ENCODE results near the gene PHACTR4. TPM values are rescaled to one million over a fixed set of nuclear protein-coding genes. Genes with fewer than 3 reads are reported as not detected.
"Not testable (repeated sequence)": the region's sequence is repeated elsewhere in the genome, so short reads cannot be mapped to it uniquely, and the experiment has no call there.

Gene PHACTR4
- total RNA-seq, 1 donor from 2014 or later, result 67.5 TPM

GRCh38 chr1:28466226-28466778 is 96.8 kb downstream of the PHACTR4 start:
- no peak overlapping the region for H3K4me3 Mint-ChIP-seq
- no peaks in the 10 kb centered on the region for H3K9me3 Mint-ChIP-seq
- no peak overlapping the region for H3K27ac Mint-ChIP-seq
- H3K4me1 Mint-ChIP-seq, result no peaks in the 10 kb centered on the region
- no peaks in the 10 kb centered on the region for H3K27me3 Mint-ChIP-seq (ENCODE audit: low read depth)
- peaks cover 25% of the 10 kb centered on the region for H3K36me3 Mint-ChIP-seq
- no peak for TF ChIP-seq CTCF (IDR thresholded peaks at IDR 0.05; ENCODE audit: unreplicated experiment)
- DNase-seq (ENCODE audit: low spot score in 2 of 2, unreplicated experiment in 2 of 2), result no peak

GRCh38 chr1:28470146-28470545 is 100.6 kb downstream of the PHACTR4 start:
- no peaks in the 10 kb centered on the region for H3K4me1 Mint-ChIP-seq

GRCh38 chr1:28479497-28479896 is 110.0 kb downstream of the PHACTR4 start:
- H3K27ac Mint-ChIP-seq; DNase-seq (ENCODE audit: low spot score in 2 of 2, unreplicated experiment in 2 of 2); H3K4me1 Mint-ChIP-seq; H3K4me3 Mint-ChIP-seq; H3K27me3 Mint-ChIP-seq (ENCODE audit: low read depth); H3K9me3 Mint-ChIP-seq: not testable (repeated sequence)
- H3K36me3 Mint-ChIP-seq, result peaks cover 39% of the 10 kb centered on the region

More at GRCh38 chr1:28470146-28470545, 100.6 kb downstream of the PHACTR4 start:
- no peak overlapping the region for H3K4me3 Mint-ChIP-seq
- no peaks in the 10 kb centered on the region for H3K27me3 Mint-ChIP-seq (ENCODE audit: low read depth)
- H3K36me3 Mint-ChIP-seq, result peaks cover 27% of the 10 kb centered on the region
- H3K27ac Mint-ChIP-seq, result no peak overlapping the region
- H3K9me3 Mint-ChIP-seq, result no peaks in the 10 kb centered on the region
- no peak for TF ChIP-seq CTCF (IDR thresholded peaks at IDR 0.05; ENCODE audit: unreplicated experiment)
- no peak for DNase-seq (ENCODE audit: low spot score in 2 of 2, unreplicated experiment in 2 of 2)

- TF ChIP-seq CTCF (IDR thresholded peaks at IDR 0.05; ENCODE audit: unreplicated experiment), result no peak
- Mint-ChIP-seq H3K4me1 (no peaks in the 10 kb centered on the region), H3K4me3 (no peak overlapping the region), H3K27ac (no peak overlapping the region), H3K27me3 (ENCODE audit: low read depth) (no peaks in the 10 kb centered on the region), H3K36me3 (peaks cover 37% of the 10 kb centered on the region), H3K9me3 (no peaks in the 10 kb centered on the region)
- DNase-seq (ENCODE audit: low spot score in 2 of 2, unreplicated experiment in 2 of 2), result no peak
Observed at GRCh38 chr1:28480308-28480707, 110.8 kb downstream of the PHACTR4 start.

- Mint-ChIP-seq H3K9me3 (no peaks in the 10 kb centered on the region), H3K4me1 (no peaks in the 10 kb centered on the region), H3K27ac (no peak overlapping the region), H3K4me3 (no peak overlapping the region), H3K27me3 (ENCODE audit: low read depth) (no peaks in the 10 kb centered on the region), H3K36me3 (peaks cover 34% of the 10 kb centered on the region)
- DNase-seq (ENCODE audit: low spot score in 2 of 2, unreplicated experiment in 2 of 2), result no peak
- TF ChIP-seq CTCF (IDR thresholded peaks at IDR 0.05; ENCODE audit: unreplicated experiment), result no peak
Observed at GRCh38 chr1:28482138-28482537, 112.6 kb downstream of the PHACTR4 start.

- Mint-ChIP-seq H3K9me3 (no peaks in the 10 kb centered on the region), H3K4me3 (no peak overlapping the region), H3K27me3 (ENCODE audit: low read depth) (no peaks in the 10 kb centered on the region), H3K4me1 (no peaks in the 10 kb centered on the region), H3K36me3 (peaks cover 30% of the 10 kb centered on the region), H3K27ac (no peak overlapping the region)
- TF ChIP-seq CTCF (IDR thresholded peaks at IDR 0.05; ENCODE audit: unreplicated experiment), result no peak
- no peak for DNase-seq (ENCODE audit: low spot score in 2 of 2, unreplicated experiment in 2 of 2)
Observed at GRCh38 chr1:28482702-28483101, 113.2 kb downstream of the PHACTR4 start.
